ENCODE results near the gene NNMT.

DNA sequence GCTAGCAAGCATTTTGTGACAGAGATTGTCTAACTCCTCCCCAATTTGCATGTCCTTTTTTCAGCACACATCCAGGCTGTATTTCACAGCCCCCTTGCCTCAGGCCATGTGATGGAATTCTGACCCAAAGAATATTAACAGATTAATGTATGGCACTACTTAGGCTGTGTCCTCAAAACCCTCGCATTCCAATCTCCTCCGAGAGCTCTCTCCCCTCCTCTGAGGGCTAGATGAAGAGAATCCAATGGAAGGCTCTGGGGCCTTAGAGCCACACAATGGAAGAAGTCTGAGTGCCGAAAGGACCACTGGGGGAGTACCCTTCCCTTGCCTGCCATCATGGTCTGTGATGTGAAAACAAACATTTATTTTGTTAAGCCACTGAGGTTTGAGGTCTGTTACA, 13.7 kb upstream of the NNMT start:
- TF ChIP-seq, protein P1, sequence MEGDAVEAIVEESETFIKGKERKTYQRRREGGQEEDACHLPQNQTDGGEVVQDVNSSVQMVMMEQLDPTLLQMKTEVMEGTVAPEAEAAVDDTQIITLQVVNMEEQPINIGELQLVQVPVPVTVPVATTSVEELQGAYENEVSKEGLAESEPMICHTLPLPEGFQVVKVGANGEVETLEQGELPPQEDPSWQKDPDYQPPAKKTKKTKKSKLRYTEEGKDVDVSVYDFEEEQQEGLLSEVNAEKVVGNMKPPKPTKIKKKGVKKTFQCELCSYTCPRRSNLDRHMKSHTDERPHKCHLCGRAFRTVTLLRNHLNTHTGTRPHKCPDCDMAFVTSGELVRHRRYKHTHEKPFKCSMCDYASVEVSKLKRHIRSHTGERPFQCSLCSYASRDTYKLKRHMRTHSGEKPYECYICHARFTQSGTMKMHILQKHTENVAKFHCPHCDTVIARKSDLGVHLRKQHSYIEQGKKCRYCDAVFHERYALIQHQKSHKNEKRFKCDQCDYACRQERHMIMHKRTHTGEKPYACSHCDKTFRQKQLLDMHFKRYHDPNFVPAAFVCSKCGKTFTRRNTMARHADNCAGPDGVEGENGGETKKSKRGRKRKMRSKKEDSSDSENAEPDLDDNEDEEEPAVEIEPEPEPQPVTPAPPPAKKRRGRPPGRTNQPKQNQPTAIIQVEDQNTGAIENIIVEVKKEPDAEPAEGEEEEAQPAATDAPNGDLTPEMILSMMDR (IDR thresholded peaks at IDR 0.05; ENCODE audit: poor library complexity): no peak
- no peak for TF ChIP-seq EZH2phosphoT487 (IDR thresholded peaks at IDR 0.05; ENCODE audit: low read depth, severe bottlenecking, unreplicated experiment)

All from hepatocyte (in vitro differentiated cells).